Measurements from ENCODE around the gene ARAP1.

Gene ARAP1

GRCh38 chr11:72721689-72722049, 30.5 kb downstream of the ARAP1 start:
- DNase-seq = no peak

- DNase-seq = no peak
Observed at GRCh38 chr11:72721276-72721675, 30.9 kb downstream of the ARAP1 start.

GRCh38 chr11:72720784-72721183, 31.4 kb downstream of the ARAP1 start:
- DNase-seq = no peak

GRCh38 chr11:72720047-72720446, 32.2 kb downstream of the ARAP1 start:
- no peak for DNase-seq

GRCh38 chr11:72719551-72719950, 32.7 kb downstream of the ARAP1 start:
- no peak for DNase-seq

GRCh38 chr11:72719144-72719543, 33.1 kb downstream of the ARAP1 start:
- DNase-seq = no peak

GRCh38 chr11:72718101-72718501, 34.1 kb downstream of the ARAP1 start:
- no peak for DNase-seq

GRCh38 chr11:72716788-72717435, 35.3 kb downstream of the ARAP1 start:
- no peak for DNase-seq

- DNase-seq = no peak
Observed at GRCh38 chr11:72716290-72716689, 35.9 kb downstream of the ARAP1 start.

GRCh38 chr11:72712841-72713240, 39.4 kb downstream of the ARAP1 start:
- no peak for DNase-seq

- no peak for DNase-seq
Observed at GRCh38 chr11:72712168-72712751, 39.9 kb downstream of the ARAP1 start.

GRCh38 chr11:72711141-72711540, 41.1 kb downstream of the ARAP1 start:
- no peak for DNase-seq

- DNase-seq = no peak
Observed at GRCh38 chr11:72710278-72710677, 41.9 kb downstream of the ARAP1 start.

GRCh38 chr11:72709478-72710238, 42.5 kb downstream of the ARAP1 start:
- no peak for DNase-seq

- no peak for DNase-seq
Observed at GRCh38 chr11:72707032-72707431, 45.2 kb downstream of the ARAP1 start.

- DNase-seq = no peak
Observed at GRCh38 chr11:72706579-72706978, 45.6 kb downstream of the ARAP1 start.

GRCh38 chr11:72705442-72706365, 46.5 kb downstream of the ARAP1 start:
- no peak for DNase-seq

- DNase-seq = no peak
Observed at GRCh38 chr11:72704783-72705265, 47.4 kb downstream of the ARAP1 start.

- no peak for DNase-seq
Observed at GRCh38 chr11:72704028-72704782, 48.0 kb downstream of the ARAP1 start.

- no peak for DNase-seq
Observed at GRCh38 chr11:72703267-72704008, 48.8 kb downstream of the ARAP1 start.

- DNase-seq = no peak
Observed at GRCh38 chr11:72702577-72703241, 49.5 kb downstream of the ARAP1 start.
